DMS 273 (cell line): Measurements from ENCODE around the gene NR2F2.

Experiments
- DNase-seq: peaks from one replicate; lab custom pipeline; 2025; ENCODE audit not compliant: unreplicated experiment; lab: John Stamatoyannopoulos, UW

The NR2F2 gene

GRCh38 chr15:96331144-96331944 is 844 bp downstream of the NR2F2 start:
- peak; percentile 58 for DNase-seq

GRCh38 chr15:96331945-96332636 is 1.6 kb downstream of the NR2F2 start:
- peak; percentile 52 for DNase-seq

GRCh38 chr15:96332637-96333121 is 2.2 kb downstream of the NR2F2 start:
- peak; percentile 34 for DNase-seq

- DNase-seq = peak; percentile 60
Measured at GRCh38 chr15:96333131-96334016, 2.9 kb downstream of the NR2F2 start.

GRCh38 chr15:96334017-96334704 is 3.7 kb downstream of the NR2F2 start:
- no peak for DNase-seq

- no peak for DNase-seq
Measured at GRCh38 chr15:96334705-96335410, 4.4 kb downstream of the NR2F2 start.

- DNase-seq = no peak
Measured at GRCh38 chr15:96335411-96336024, 5.0 kb downstream of the NR2F2 start.

- DNase-seq = no peak
Measured at GRCh38 chr15:96336108-96336595, 5.7 kb downstream of the NR2F2 start.

GRCh38 chr15:96336596-96337364 is 6.3 kb downstream of the NR2F2 start:
- DNase-seq = no peak

- DNase-seq = no peak
Measured at GRCh38 chr15:96337365-96338023, 7.0 kb downstream of the NR2F2 start.

GRCh38 chr15:96338074-96338765 is 7.7 kb downstream of the NR2F2 start:
- no peak for DNase-seq

GRCh38 chr15:96338766-96339618 is 8.5 kb downstream of the NR2F2 start:
- no peak for DNase-seq

GRCh38 chr15:96339619-96340347 is 9.3 kb downstream of the NR2F2 start:
- DNase-seq = no peak

- DNase-seq = peak; percentile 19
Measured at GRCh38 chr15:96340348-96340597, 9.8 kb downstream of the NR2F2 start.

- DNase-seq = peak; percentile 47
Measured at GRCh38 chr15:96340598-96341512, 10.4 kb downstream of the NR2F2 start.
